Measurements from ENCODE around the gene ADGRE2.
"Not testable (repeated sequence)": the region's sequence is repeated elsewhere in the genome, so short reads cannot be mapped to it uniquely, and the experiment has no call there.

ADGRE2 gene

DNA sequence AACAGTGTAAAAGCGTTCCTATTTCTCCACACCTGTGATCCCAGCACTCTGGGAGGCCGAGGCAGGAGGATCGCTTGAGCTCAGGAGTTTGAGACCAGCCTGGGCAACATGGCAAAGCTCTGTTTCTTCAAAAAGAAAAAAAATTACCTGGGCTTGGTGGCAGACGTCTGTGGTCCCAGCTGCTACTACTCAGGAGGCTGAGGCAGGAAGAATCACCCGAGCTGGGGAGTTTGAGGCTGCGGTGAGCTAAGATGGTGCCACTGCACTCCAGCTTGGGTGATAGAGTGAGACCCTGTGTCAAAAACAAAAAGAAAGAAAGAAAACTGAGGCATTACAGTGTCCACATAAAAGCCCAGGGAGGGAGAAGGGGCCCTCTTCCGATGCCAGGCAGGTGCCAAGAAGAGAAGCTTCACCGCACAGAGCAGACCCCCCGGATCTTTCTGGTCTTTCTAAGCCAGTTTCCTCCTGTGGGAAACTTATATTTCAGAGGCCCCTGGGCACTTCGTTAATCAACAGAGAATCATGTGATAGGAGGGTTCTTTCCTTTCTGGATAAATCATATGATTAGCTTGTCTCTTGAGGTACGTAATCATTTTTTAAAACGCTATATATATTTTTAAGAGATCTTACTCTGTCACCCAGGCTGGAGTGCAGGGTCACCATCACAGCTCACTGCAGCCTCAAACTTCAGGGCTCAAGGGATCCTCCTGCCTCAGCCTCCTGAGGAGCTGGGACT, at the start of gene ADGRE2:
ADGRE2 (minus strand) TSS at position 451 of the 736 bp plus-strand sequence. CDS start 1,804 bp downstream, outside the sequence.
- H3K9me3 Mint-ChIP-seq; H3K4me1 Mint-ChIP-seq; H3K36me3 Mint-ChIP-seq; H3K4me3 Mint-ChIP-seq; ATAC-seq; DNase-seq (ENCODE audit: low spot score in 2 of 2); H3K27ac Mint-ChIP-seq: not testable (repeated sequence)

DNA sequence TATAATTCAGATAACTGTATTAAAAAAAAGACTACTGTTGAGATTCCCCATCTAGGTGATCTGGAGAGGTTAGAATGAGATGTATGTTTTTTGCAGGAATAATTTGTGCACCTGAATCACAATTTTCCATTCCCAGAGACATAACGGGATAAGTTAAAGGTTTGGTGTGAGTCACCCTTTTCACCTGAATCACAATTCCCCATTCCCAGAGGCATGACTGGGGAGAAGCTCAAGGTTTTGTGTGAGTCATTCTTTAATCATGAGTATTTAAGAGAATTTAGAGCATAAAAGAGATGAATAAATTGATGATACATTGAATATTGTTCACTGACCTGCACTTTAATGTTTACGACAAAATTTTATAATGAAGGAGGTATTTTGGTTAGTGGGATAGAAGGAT, 47.6 kb upstream of the ADGRE2 start:
- Mint-ChIP-seq H3K9me3 (no peaks in the 10 kb centered on the region), H3K27ac (no peak overlapping the region), H3K4me3 (no peak overlapping the region), H3K36me3 (no peaks in the 10 kb centered on the region), H3K4me1 (no peaks in the 10 kb centered on the region)
- DNase-seq (ENCODE audit: low spot score in 2 of 2) (no peak), ATAC-seq (no peak)

- Mint-ChIP-seq H3K4me1 (no peaks in the 10 kb centered on the region), H3K27ac (no peak overlapping the region), H3K4me3 (no peak overlapping the region), H3K36me3 (no peaks in the 10 kb centered on the region), H3K9me3 (no peaks in the 10 kb centered on the region)
- ATAC-seq, result no peak
- DNase-seq (ENCODE audit: low spot score in 2 of 2), result no peak
Observed at GRCh38 chr19:14821937-14822336, 43.6 kb upstream of the ADGRE2 start.

DNA sequence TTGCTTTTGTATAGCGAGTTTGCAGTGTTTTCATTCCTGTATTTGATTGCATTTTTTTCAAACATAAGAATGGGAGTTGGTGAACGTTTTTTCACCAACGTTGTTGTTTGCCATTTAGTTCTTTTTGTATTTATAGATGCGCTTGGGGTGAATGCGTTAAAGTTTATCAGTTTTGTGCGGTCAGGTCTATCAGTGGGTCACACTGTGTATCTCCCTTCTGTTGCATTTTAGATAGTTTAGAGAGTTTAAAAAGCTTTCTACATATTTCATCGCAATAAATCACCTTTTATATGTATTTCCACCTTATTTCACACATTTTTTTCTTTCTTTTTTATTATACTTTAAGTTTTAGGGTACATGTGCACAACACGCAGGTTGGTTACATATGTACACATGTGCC, 40.2 kb upstream of the ADGRE2 start:
- no peak overlapping the region for H3K4me3 Mint-ChIP-seq
- no peaks in the 10 kb centered on the region for H3K36me3 Mint-ChIP-seq
- DNase-seq (ENCODE audit: low spot score in 2 of 2) (no peak), ATAC-seq (no peak)
- H3K4me1 Mint-ChIP-seq, result no peaks in the 10 kb centered on the region
- H3K27ac Mint-ChIP-seq, result no peak overlapping the region
- no peaks in the 10 kb centered on the region for H3K9me3 Mint-ChIP-seq

GRCh38 chr19:14817052-14817451, 38.7 kb upstream of the ADGRE2 start:
- no peak for DNase-seq (ENCODE audit: low spot score in 2 of 2)
- Mint-ChIP-seq H3K9me3 (no peaks in the 10 kb centered on the region), H3K4me3 (no peak overlapping the region), H3K27ac (no peak overlapping the region), H3K36me3 (no peaks in the 10 kb centered on the region), H3K4me1 (no peaks in the 10 kb centered on the region)
- no peak for ATAC-seq

DNA sequence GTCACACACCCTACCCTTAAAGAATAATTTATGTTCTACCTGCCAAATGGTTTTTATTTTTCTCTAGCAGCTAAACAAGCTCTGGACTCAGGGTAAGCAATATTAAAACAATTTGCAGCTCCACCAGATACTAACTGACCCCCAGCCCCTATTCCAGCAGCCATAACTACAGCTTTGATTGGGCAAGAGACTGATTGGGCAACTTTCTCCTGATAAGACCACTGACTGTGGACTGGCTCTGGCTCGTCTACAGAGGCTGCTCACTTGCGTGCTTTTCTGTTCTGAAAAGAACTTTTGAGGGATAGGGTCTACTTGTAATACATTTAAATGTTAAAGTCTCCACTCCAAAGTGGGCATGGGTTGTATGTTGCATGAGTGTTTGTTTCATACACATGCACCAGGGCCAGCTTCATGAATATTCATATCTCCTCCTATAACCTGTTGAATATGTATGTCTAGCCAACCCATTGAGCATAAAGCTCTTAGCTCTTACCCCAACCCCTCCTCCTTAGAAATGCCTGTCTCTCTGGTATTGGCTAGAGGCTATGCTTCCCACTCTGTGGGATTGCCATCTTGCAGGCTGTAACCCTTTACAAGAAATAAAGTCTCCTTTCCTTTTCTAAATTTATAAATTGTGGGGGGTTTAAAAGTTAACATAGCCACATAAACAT, 36.8 kb upstream of the ADGRE2 start:
- Mint-ChIP-seq H3K4me1 (no peaks in the 10 kb centered on the region), H3K4me3 (no peak overlapping the region), H3K9me3 (no peaks in the 10 kb centered on the region), H3K36me3 (no peaks in the 10 kb centered on the region), H3K27ac (no peak overlapping the region)
- no peak for DNase-seq (ENCODE audit: low spot score in 2 of 2)
- no peak for ATAC-seq

- H3K27ac Mint-ChIP-seq, result no peak overlapping the region
- no peak overlapping the region for H3K4me3 Mint-ChIP-seq
- H3K9me3 Mint-ChIP-seq, result no peaks in the 10 kb centered on the region
Observed at GRCh38 chr19:14809272-14810057, 31.1 kb upstream of the ADGRE2 start.

GRCh38 chr19:14804765-14805164, 26.4 kb upstream of the ADGRE2 start:
- Mint-ChIP-seq H3K9me3 (no peaks in the 10 kb centered on the region), H3K4me1 (peaks cover 8% of the 10 kb centered on the region), H3K36me3 (no peaks in the 10 kb centered on the region), H3K27ac (no peak overlapping the region), H3K4me3 (no peak overlapping the region)
- DNase-seq (ENCODE audit: low spot score in 2 of 2), result no peak
- ATAC-seq, result no peak

More at GRCh38 chr19:14809272-14810057, 31.1 kb upstream of the ADGRE2 start:
- no peak for DNase-seq (ENCODE audit: low spot score in 2 of 2)
- peaks cover 10% of the 10 kb centered on the region for H3K4me1 Mint-ChIP-seq
- no peak for ATAC-seq
- H3K36me3 Mint-ChIP-seq, result no peaks in the 10 kb centered on the region

GRCh38 chr19:14798760-14799159, 20.4 kb upstream of the ADGRE2 start:
- H3K4me1 Mint-ChIP-seq, result no peaks in the 10 kb centered on the region
- no peak overlapping the region for H3K27ac Mint-ChIP-seq
- H3K36me3 Mint-ChIP-seq, result no peaks in the 10 kb centered on the region
- no peak overlapping the region for H3K4me3 Mint-ChIP-seq
- no peak for ATAC-seq
- H3K9me3 Mint-ChIP-seq, result no peaks in the 10 kb centered on the region
- no peak for DNase-seq (ENCODE audit: low spot score in 2 of 2)

DNA sequence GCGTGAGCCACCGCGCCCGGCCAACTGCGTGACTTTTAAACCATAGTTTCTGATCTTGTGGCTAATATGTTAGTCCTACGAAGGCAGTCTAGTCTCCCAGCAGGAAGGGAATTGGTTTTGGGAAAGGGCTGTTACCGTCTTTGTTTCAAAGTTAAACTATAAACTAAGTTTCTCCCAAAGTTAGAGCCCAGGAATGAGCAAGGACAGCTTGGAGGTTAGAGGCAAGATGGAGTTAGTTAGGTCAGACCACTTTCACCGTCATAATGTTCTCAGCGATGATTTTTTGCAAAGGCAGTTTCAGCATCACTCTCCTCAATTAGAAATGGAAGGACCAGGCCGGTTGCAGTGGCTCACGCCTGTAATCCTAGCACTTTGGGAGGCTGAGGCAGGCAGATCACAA, 17.7 kb upstream of the ADGRE2 start:
- DNase-seq (ENCODE audit: low spot score in 2 of 2), result no peak
- Mint-ChIP-seq H3K4me1 (no peaks in the 10 kb centered on the region), H3K27ac (no peak overlapping the region), H3K9me3 (no peaks in the 10 kb centered on the region), H3K36me3 (no peaks in the 10 kb centered on the region), H3K4me3 (no peak overlapping the region)
- ATAC-seq, result no peak

DNA sequence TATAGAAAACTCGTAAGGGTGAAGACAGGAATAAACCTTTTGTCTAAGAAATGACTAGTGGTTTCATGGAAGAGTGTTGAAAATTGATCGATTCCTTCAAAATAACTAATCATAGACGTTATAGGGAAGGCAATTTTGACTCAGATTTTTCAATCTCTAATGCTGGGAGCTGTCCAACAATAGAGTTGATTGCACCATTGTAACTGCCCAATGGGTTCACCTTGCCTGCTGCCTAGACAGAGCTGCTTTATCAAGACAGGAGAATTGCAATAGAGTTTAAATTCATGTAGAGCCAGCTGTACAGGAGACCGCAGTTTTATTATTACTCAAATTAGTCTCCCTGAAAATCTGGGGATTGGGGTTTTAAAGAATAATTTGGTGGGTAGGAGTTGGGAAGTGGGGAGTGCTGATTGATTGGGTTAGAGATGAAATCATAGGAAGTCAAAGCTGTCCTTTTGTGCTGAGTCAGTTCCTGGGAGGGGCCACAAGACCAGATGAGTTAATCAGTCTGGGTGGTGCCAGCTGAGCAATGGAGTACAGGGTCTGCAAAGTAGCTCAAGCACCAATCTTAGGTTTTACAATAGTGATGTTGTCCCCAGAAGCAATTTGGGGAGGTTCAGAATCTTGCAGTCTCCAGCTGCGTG, 16.8 kb upstream of the ADGRE2 start:
- ATAC-seq, result peak; percentile 24
- H3K4me1 Mint-ChIP-seq, result no peaks in the 10 kb centered on the region
- H3K27ac Mint-ChIP-seq, result no peak overlapping the region
- no peaks in the 10 kb centered on the region for H3K9me3 Mint-ChIP-seq
- H3K4me3 Mint-ChIP-seq, result no peak overlapping the region
- no peaks in the 10 kb centered on the region for H3K36me3 Mint-ChIP-seq
- DNase-seq (ENCODE audit: low spot score in 2 of 2), result no peak

DNA sequence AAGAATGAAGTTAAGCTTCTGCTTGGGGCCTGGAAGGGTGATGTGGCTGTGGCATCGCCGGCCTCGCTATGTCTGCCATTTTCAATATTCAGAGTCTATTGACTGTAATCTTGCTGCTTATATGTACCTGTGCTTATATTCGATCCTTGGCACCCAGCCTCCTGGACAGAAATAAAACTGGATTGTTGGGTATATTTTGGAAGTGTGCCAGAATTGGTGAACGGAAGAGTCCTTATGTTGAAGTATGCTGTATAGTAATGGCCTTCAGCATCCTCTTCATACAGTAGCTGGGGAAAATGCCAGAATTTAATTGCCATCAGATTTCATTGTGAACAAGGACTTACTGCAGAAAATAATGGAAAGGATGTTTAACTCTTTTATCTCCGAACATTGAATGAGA, 13.9 kb upstream of the ADGRE2 start:
- not testable (repeated sequence) for ATAC-seq; H3K9me3 Mint-ChIP-seq; H3K36me3 Mint-ChIP-seq; DNase-seq (ENCODE audit: low spot score in 2 of 2); H3K27ac Mint-ChIP-seq; H3K4me1 Mint-ChIP-seq; H3K4me3 Mint-ChIP-seq

DNA sequence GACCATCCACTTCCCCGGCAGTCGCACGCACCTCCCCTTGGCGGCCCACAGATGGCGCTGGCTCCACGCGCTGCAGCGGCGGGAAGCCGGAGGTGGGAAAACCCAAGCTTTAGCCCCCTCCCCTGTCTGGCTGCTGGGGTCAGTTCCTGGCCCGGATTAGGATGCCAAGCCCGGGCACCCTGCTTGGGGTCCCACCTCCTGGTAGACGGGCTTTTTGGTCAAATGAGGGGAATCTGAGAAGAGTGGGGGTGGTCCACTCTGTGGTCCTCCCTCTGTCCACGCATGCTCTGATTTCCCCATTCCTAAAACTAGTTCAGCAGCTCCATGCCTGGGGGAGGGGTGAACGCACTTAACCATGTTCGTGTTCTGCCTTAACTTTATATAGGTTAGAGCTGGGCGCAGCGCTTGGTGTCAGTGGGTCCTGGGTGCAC, 8.1 kb upstream of the ADGRE2 start:
- H3K4me3 Mint-ChIP-seq, result peak overlapping the region; percentile 28
- H3K36me3 Mint-ChIP-seq, result no peaks in the 10 kb centered on the region
- peaks cover 25% of the 10 kb centered on the region for H3K4me1 Mint-ChIP-seq
- H3K27ac Mint-ChIP-seq, result no peak overlapping the region
- ATAC-seq, result no peak
- no peaks in the 10 kb centered on the region for H3K9me3 Mint-ChIP-seq
- DNase-seq (ENCODE audit: low spot score in 2 of 2), result peak; percentile 27 to 62

GRCh38 chr19:14785102-14785793, 6.9 kb upstream of the ADGRE2 start:
- H3K36me3 Mint-ChIP-seq; H3K9me3 Mint-ChIP-seq; DNase-seq (ENCODE audit: low spot score in 2 of 2): not testable (repeated sequence)
- peak overlapping the region; percentile 30 for H3K4me3 Mint-ChIP-seq
- peaks cover 25% of the 10 kb centered on the region for H3K4me1 Mint-ChIP-seq
- ATAC-seq, result peak; percentile 62
- H3K27ac Mint-ChIP-seq, result peak overlapping the region; percentile 75

DNA sequence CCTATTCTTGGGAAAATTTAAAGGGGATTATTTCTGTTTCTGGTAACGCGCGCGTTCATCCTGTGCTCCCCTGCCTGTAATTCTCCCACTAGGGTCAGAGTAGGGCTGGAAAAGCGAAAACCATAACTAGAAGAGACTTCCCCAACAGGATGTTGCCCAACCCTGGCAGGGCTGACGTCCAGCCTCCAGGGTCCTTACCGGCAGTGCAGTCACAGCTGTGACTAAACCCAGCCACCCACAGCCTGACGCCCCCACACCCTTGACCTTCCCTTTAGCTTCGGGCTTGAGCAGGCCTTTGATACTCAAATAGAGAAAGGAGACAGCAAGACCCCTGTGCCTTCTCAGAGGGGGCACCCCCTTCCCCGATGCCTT, 6.4 kb upstream of the ADGRE2 start:
- Mint-ChIP-seq H3K27ac (peak overlapping the region; percentile 75), H3K4me1 (peaks cover 25% of the 10 kb centered on the region), H3K4me3 (peak overlapping the region; percentile 30)
- DNase-seq (ENCODE audit: low spot score in 2 of 2); H3K36me3 Mint-ChIP-seq; H3K9me3 Mint-ChIP-seq: not testable (repeated sequence)
- ATAC-seq, result peak; percentile 88
